ENCODE measurements around the gene MRPL36. TPM values are rescaled to one million over a fixed set of nuclear protein-coding genes. Genes with fewer than 3 reads are reported as not detected.

The MRPL36 gene
- 37.6 and 57.9 TPM in 2 replicates for total RNA-seq

GRCh38 chr5:1799602-1800471, at the start of gene MRPL36:
Gene MRPL36 (minus strand): TSS chr5:1799837. CDS start chr5:1798935, 902 bp downstream.

GRCh38 chr5:1801222-1801966, 1.8 kb upstream of the MRPL36 start, which contains the start of gene NDUFS6:
Gene NDUFS6 (plus strand): TSS chr5:1801407. CDS start chr5:1801418, 11 bp downstream.

Other genes with a start within 250 kb of the MRPL36 start
- gene NDUFS6, start 1.6 kb upstream of the MRPL36 start, total RNA-seq = 49.1 and 103 TPM in 2 replicates
- gene IRX4, start 83.1 kb upstream of the MRPL36 start, total RNA-seq = 0.16 TPM in 1 of 2 replicates, not detected in the other